Esophagus squamous epithelium (tissue), 5 donors: Measurements from ENCODE around the gene LAMB3. TPM values are rescaled to one million over a fixed set of nuclear protein-coding genes. Genes with fewer than 3 reads are reported as not detected.

Experiments used
- DNase-seq: peaks from one replicate; lab custom pipeline; 2025; lab: John Stamatoyannopoulos, UW
- H3K27ac ChIP-seq, 4 donors: fragments of 200-600 bp; sonication (generic); one replicate each; pipeline ENCODE4 v1.5.1; 2016 to 2019; ENCODE audit warnings: mild to moderate bottlenecking in 1 of 4
- H3K27me3 ChIP-seq, 4 donors: fragments of 200-600 bp; sonication (generic); 1 replicate in 3 of 4; 2 replicates in 1 of 4; pipeline versions ENCODE4 v1.5.1 to v1.6.0; 2017 to 2021; ENCODE audit warnings: antibody characterized with exemption in 1 of 4
- H3K36me3 ChIP-seq, 3 donors: fragments of 200-600 bp; sonication (generic); one replicate each; pipeline ENCODE4 v1.5.1; 2016 to 2019
- H3K4me1 ChIP-seq, 3 donors: fragments of 200-600 bp; sonication (generic); one replicate each; pipeline ENCODE4 v1.5.1; 2017 to 2019
- H3K4me3 ChIP-seq, 4 donors: fragments of 200-600 bp; sonication (generic); 1 replicate in 3 of 4; 2 replicates in 1 of 4; pipeline ENCODE4 v1.5.1; 2016 to 2019; ENCODE audit warnings: mild to moderate bottlenecking in 2 of 4, moderate library complexity in 1 of 4
- H3K9me3 ChIP-seq, 3 donors: fragments of 200-600 bp; sonication (generic); one replicate each; pipeline ENCODE4 v1.5.1; 2016 to 2019
- POLR2A ChIP-seq, 4 donors: fragments of 450-650 bp; IDR thresholded peaks; one replicate each; pipeline ENCODE4 v1.6.1; 2017; ENCODE audit warnings: antibody characterized with exemption in 4 of 4, mild to moderate bottlenecking in 4 of 4, moderate library complexity in 3 of 4
- WGBS, 2 donors: methylation state at CpG; one replicate each; pipeline ENCODE4 v1.1.5; 2018; 5-methylcytosine and 5-hydroxymethylcytosine counted together
- intact Hi-C: fragments of 100-400 bp; cut with DNase I; formaldehyde crosslinking; loops from one replicate; pipeline ENCODE4 v1.15.0; 2022
- total RNA-seq, 4 donors: library from RNA; depleted of rRNA; stranded (reverse); fragments of >200 nt; gene quantifications; one replicate each; pipeline ENCODE4 v1.1.0, GENCODE V29; 2016
- TF ChIP-seq, protein P1 (sequence below), 6 experiments: fragments of 450-650 bp in 4 of 6; fragments of 200-600 bp in 2 of 6; sonication (generic) in 2 of 6; IDR thresholded peaks; one replicate each; pipeline ENCODE4 v1.5.1; 2016 to 2019; ENCODE audit warnings: antibody characterized with exemption in 6 of 6, mild to moderate bottlenecking in 4 of 6, moderate library complexity in 4 of 6
- donor health status: DM: yes; HTN: yes; CAD: no.

Gene LAMB3
- total RNA-seq, 4 donors from 2014 or later, result 65.4 to 121 (median 113) TPM

DNA sequence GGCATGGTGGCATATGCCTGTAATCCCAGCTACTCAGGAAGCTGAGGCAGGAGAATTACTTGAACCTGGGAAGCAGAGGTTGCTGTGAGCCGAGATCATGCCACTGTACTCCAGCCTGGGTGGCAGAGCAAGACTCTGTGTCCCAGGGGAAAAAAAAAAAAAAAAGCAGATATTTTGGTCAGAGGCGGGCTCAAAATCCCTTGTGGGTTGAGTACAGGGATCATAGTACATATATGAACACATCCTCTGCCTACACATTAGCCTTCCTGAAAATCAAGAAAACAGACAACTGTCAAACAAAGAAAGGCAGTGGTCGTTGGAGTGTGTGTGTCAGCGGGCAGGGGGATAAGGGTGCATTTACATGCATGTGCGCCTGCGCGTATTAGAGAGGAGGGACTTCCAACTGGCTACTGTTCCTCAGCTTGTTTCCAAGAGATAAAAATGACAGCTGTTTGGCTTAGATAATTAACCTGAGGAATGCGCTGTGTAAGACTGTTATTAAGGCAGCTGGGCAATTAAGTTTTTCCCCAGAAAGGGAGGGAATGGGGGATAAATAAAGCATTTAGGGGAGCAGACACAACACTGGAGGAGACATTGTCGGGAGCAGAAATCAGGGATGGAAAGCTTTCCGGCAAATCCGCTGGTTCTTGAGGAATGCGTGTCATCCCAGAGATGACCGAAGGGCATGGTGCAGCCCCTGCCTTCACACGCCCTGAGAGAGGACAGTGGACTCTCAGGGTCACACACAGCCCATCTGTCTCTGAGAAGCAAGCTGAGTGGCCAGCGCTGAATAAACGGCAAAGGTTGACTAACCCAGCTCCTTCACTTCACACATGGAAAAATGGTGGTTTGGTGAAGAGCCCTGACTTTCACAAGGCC, 6.4 kb downstream of the LAMB3 start:
- Histone ChIP-seq H3K4me3 (no peak overlapping the region), H3K9me3 (no peaks in the 10 kb centered on the region), H3K4me1 (peaks cover 45 to 100% (median 81%) of the 10 kb centered on the region in 3 donors), H3K27ac (peak overlapping the region in 2 of 4 donors; percentile 66 to 73), H3K36me3 (no peaks in the 10 kb centered on the region), H3K27me3 (peaks cover 0 to 5% (median 0%) of the 10 kb centered on the region in 4 donors)
- DNase-seq, result no peak
- intact Hi-C loops, result no loop called here
- 68 to 69% methylated on average over 16 of the region's 16 CpGs for WGBS, 2 donors
- TF ChIP-seq, protein P1, sequence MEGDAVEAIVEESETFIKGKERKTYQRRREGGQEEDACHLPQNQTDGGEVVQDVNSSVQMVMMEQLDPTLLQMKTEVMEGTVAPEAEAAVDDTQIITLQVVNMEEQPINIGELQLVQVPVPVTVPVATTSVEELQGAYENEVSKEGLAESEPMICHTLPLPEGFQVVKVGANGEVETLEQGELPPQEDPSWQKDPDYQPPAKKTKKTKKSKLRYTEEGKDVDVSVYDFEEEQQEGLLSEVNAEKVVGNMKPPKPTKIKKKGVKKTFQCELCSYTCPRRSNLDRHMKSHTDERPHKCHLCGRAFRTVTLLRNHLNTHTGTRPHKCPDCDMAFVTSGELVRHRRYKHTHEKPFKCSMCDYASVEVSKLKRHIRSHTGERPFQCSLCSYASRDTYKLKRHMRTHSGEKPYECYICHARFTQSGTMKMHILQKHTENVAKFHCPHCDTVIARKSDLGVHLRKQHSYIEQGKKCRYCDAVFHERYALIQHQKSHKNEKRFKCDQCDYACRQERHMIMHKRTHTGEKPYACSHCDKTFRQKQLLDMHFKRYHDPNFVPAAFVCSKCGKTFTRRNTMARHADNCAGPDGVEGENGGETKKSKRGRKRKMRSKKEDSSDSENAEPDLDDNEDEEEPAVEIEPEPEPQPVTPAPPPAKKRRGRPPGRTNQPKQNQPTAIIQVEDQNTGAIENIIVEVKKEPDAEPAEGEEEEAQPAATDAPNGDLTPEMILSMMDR (IDR thresholded peaks at IDR 0.05), result no peak
- TF ChIP-seq POLR2A (IDR thresholded peaks at IDR 0.05), result no peak

DNA sequence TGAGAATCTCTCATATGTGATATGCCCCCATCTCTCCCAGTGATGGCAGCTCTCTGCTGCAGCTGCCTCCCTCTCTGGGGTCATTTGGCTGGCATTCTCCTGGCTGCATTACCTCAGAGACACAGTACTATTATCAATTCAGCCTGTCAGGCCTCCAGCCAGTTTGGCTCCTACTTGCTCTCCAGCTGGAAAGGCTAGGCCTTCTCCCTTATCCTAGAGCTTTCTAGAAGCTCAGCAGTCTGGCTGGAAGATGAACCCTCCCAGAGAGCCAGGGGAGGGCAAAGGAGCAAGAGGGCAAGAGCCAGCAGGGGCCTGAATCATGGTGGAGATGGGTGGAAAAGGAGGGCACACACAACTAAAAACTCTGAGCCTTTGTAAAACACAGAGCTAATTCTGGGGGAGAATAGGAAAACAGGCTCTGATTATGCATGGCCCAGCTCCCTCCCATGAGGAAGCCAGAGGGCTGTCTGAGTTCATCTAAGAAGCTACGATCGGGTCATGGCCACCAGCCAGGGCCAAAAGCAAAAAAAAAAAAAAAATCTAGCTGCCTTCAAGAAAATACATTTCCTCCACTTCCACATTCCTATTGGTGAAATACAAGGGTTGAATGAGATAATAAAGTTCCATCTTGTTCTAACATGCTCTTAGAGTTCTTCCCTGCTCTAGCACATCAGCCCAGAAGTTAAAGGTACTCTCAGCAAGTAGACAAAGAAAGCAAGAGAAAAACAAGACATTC, 8.8 kb downstream of the LAMB3 start:
- Histone ChIP-seq H3K4me1 (peaks cover 29 to 88% (median 61%) of the 10 kb centered on the region in 3 donors), H3K4me3 (no peak overlapping the region), H3K27ac (peak overlapping the region; percentile 63 to 73 (median 70)), H3K27me3 (peaks cover 0 to 5% (median 0%) of the 10 kb centered on the region in 4 donors), H3K9me3 (no peaks in the 10 kb centered on the region), H3K36me3 (peaks cover 0 to 2% (median 0%) of the 10 kb centered on the region in 3 donors)
- TF ChIP-seq, protein P1 (IDR thresholded peaks at IDR 0.05), result peak in 2 of 6 experiments; percentile 5 to 7
- TF ChIP-seq POLR2A (IDR thresholded peaks at IDR 0.05), result no peak
- intact Hi-C loops, result no loop called here
- no peak for DNase-seq
- 0 to 16% methylated on average over 2 of the region's 2 CpGs for WGBS, 2 donors

DNA sequence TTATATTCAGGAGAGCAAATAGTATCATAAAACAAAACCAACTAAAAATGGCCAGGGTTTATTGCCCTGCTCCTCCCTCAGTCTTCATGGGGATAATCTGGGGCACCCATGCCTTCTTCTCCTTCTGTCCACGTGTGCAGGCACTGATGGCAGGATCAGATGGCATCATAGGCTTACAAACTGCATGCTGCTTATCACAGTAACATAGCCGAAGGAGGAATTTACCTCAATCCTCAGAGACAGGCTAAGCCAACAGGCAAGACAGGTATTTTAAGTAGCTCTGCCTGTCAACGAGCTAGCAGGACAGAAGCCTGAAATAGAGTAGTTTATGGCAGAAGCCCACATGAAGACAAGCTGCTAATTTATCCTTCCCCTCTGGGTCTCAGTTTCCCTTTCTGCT, 9.4 kb downstream of the LAMB3 start:
- peaks cover 29 to 81% (median 55%) of the 10 kb centered on the region in 3 donors for H3K4me1 ChIP-seq
- no peak for DNase-seq
- peak overlapping the region; percentile 57 to 73 (median 67) for H3K27ac ChIP-seq
- TF ChIP-seq, protein P1 (IDR thresholded peaks at IDR 0.05), result no peak
- no peak for TF ChIP-seq POLR2A (IDR thresholded peaks at IDR 0.05)
- WGBS, 2 donors, result 15 to 27% methylated on average over 3 of the region's 3 CpGs
- H3K4me3 ChIP-seq, result no peak overlapping the region
- H3K9me3 ChIP-seq, result no peaks in the 10 kb centered on the region
- H3K27me3 ChIP-seq, result peaks cover 0 to 5% (median 0%) of the 10 kb centered on the region in 4 donors
- intact Hi-C loops, result no loop called here
- H3K36me3 ChIP-seq, result peaks cover 0 to 8% (median 0%) of the 10 kb centered on the region in 3 donors

DNA sequence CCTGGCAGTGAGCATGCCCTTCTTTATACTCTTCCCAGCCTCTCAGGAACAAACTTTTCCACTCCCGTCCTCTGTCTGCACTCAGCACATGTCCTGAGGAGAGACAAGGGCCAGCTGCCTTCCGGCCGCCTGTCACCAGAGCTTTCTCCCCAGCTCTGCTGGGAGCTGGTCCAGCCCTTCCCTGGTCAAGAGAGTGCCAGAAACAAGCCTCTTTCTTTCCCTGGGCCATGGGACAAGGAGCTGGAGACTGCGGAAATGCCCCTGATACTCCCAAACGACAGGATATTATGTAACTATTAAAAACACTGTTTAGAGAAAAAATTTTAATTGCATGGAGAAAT, 10.4 kb downstream of the LAMB3 start:
- no peak for DNase-seq
- Histone ChIP-seq H3K9me3 (no peaks in the 10 kb centered on the region), H3K4me3 (no peak overlapping the region), H3K27ac (peak overlapping the region; percentile 38 to 83 (median 70)), H3K36me3 (peaks cover 0 to 17% (median 0%) of the 10 kb centered on the region in 3 donors), H3K27me3 (peaks cover 0 to 5% (median 0%) of the 10 kb centered on the region in 4 donors), H3K4me1 (peaks cover 29 to 71% (median 45%) of the 10 kb centered on the region in 3 donors)
- intact Hi-C loops, result no loop called here
- WGBS, 2 donors, result 30 to 59% methylated on average over 2 to 4 of the region's 5 CpGs
- TF ChIP-seq POLR2A (IDR thresholded peaks at IDR 0.05), result no peak
- TF ChIP-seq, protein P1 (IDR thresholded peaks at IDR 0.05), result no peak
